Inferior parietal cortex (tissue), 1 donor: Measurements from ENCODE around the gene PTH1R.

Experiments used
- DNase-seq: peaks from one replicate; pipeline ENCODE4 v3.0.0-alpha.2; 2016; ENCODE audit errors: extremely low spot score

Gene PTH1R

DNA sequence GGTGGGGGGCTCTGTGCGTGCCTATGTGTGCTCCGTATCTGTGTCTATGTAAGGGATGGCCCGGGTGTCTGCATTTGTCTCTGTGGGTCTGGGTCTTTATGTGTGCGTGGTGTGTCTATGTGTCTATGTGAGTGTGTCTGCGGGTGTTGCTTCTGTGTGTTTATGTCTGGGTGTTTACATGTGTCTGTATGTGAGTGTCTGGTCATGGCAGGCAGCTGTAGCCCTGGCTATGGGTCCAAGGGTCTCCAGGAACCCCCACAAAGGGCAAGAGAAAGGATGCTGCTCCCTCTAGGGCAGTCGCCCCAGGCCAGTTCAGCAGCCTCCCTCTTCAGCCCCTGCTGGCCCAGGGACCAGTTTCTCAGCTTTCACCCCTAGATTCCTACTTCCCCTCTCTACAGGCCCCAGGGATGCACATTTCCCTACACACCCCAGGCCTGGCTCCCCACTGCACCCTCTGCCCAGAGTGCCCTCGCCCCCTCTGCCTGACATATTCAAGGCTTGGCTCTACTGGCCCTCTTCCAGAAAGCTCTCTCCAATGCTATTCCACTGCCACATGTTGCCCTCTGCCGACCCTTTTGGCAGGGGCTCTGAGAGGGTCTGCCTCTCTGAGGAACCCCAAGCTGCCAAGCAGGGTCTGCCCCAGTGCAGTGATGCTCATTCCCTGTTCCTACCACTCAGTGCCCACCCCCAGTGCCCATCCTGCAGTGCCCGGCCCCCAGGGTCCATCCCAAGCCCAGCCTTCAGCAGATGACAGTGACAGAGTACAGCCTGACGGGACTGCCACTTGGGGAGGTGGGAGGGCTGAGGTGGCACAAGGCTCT, 13.2 kb upstream of the PTH1R start:
- DNase-seq, result no peak

GRCh38 chr3:46865031-46865507, 12.5 kb upstream of the PTH1R start:
- no peak for DNase-seq

GRCh38 chr3:46865546-46865945, 12.0 kb upstream of the PTH1R start:
- DNase-seq, result no peak

DNA sequence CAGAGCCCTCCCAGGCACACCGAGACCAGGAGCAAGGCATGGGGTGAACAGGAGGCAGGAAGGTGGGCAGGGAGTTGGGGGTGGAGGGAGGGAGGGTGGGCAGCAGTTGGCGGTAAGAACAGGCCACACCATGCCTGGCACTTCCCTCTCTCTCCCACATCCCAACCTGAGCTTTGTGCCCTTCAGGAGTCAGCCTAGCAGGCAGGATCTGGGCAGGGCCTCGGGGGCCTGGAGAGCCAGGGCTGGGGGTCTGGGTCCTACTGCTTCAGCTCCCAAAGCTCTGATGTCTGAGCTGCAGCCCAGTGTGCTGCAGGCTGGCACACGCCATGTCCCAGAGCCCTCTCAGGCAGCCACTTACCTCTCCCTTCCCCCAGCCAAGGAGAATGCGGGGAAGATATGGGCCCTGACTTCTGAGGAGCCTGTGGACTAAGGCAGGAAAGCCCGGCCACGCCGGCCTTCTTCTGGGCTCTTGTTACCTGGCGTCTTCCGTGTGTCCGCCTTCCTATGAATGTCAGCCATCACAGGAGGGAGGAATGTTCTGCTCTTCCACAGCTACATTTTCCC, 11.4 kb upstream of the PTH1R start:
- DNase-seq, result no peak

GRCh38 chr3:46866720-46867549, 10.6 kb upstream of the PTH1R start:
- DNase-seq, result peak; percentile 76

- DNase-seq, result peak; percentile 14
Observed at GRCh38 chr3:46867550-46867898, 10.0 kb upstream of the PTH1R start.

- DNase-seq, result no peak
Observed at GRCh38 chr3:46868287-46868686, 9.2 kb upstream of the PTH1R start.

DNA sequence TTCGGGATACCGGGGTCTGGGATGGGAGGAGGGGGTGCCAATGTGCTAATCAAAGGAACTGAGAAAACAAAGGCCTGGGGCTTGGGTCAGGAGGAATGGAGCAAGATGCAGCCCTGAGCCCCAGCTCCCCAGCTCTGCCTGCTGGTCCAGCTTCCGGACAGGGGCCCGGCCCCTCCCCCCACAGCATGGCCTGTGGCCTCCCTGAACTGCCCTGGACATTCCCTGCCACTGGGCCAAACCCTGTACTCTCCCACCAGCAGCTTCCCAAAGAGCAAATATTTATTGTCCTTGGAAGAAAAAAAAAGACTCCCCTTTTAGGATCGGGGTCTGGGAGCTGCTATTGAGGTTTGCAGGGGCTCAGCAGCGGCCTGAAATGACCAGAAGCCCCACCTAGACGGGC, 8.6 kb upstream of the PTH1R start:
- DNase-seq, result no peak

DNA sequence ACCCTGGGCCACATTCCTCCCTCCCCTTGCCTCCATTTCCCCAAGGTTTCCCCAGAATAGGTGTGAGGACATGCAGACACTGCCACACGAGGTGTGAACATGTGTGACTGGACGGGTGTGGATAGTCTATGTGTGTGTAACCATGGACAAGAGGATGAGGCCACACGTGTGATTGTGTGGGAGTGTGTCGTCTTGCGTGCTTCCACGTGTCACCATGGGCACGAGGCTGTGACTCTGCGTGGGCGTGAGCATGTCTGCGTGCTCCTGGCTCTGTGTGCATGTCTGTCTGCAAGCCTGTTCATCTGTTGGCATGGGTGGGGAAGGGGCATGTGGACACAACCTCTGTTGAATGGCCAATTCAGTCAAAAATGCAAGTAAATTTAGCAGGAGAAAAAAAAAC, 8.1 kb upstream of the PTH1R start:
- no peak for DNase-seq

- no peak for DNase-seq
Observed at GRCh38 chr3:46870651-46871050, 6.9 kb upstream of the PTH1R start.

DNA sequence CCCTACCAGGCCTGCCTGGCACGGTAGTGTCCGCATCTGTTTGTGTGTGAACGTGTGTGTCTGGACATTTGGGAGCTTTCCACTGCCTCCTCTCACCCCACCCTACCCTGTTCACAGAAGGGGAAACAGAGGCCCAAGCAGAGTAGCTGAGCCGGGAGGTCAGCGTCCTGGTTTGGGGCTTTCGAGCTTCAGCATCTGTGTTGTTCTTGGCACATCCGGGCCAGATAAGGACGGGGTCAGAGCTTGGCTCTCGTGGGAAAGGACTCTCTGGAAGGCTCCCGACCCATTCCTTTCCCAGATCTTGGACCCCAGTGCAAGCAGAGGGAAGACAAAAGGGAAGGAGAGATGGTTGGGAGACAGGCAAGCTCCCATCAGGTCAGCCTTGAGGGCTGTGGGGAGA, 6.3 kb upstream of the PTH1R start:
- no peak for DNase-seq

DNA sequence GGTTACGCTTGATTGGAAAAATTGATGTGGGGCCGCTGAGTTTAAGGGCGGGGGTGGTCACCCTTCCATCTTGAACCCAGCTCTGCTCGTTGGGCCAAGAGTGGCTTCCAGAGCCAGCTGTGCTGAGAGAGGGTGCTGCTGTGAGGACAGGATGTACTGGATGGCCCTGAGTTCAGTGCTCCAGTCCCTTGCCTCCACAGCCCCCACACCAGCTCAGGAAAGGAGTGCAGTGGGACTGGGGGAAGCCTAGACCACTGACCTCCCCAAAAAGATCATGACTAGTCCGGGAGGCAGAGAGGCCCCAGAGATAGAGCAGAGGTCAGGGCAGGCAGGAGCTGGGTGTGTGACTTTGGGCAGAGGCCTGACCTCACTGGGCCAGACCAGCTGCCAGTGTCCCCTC, 4.0 kb upstream of the PTH1R start:
- DNase-seq, result no peak

GRCh38 chr3:46874430-46874829, 3.1 kb upstream of the PTH1R start:
- DNase-seq, result no peak

GRCh38 chr3:46875560-46875959, 2.0 kb upstream of the PTH1R start:
- DNase-seq, result no peak

GRCh38 chr3:46876313-46877300, 914 bp upstream of the PTH1R start:
- DNase-seq, result no peak

DNA sequence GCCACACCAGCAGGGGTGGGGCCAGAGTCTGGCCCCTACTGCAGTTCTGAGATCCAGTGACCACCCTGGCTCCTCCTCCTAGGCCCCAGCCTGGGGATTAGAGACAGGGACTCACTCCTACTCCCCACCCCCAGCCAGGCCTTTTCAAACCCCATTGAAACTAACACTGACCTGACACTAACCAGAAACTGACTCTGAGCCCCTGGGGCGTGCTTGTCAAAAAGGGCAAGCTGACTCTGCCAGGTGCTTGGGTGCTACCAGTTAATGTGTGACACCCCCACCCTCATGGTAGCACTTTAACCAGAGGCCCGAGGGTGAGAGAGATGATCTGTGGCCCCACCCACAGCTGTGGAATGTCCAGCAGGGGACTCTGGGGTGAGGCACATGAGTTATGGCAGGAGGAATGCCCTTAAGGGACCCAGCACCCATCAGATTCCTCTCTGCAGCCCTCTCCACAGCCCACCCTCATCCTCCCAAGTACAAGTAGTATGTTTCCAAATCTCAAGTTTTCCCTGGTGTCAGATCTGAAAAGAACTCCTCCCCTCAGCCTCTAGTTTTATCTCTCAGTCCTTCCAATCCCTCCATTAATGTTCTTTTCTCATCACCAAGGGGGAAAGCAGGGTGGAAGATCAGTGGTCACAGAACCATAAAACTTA, 1.4 kb downstream of the PTH1R start:
- DNase-seq, result no peak

DNA sequence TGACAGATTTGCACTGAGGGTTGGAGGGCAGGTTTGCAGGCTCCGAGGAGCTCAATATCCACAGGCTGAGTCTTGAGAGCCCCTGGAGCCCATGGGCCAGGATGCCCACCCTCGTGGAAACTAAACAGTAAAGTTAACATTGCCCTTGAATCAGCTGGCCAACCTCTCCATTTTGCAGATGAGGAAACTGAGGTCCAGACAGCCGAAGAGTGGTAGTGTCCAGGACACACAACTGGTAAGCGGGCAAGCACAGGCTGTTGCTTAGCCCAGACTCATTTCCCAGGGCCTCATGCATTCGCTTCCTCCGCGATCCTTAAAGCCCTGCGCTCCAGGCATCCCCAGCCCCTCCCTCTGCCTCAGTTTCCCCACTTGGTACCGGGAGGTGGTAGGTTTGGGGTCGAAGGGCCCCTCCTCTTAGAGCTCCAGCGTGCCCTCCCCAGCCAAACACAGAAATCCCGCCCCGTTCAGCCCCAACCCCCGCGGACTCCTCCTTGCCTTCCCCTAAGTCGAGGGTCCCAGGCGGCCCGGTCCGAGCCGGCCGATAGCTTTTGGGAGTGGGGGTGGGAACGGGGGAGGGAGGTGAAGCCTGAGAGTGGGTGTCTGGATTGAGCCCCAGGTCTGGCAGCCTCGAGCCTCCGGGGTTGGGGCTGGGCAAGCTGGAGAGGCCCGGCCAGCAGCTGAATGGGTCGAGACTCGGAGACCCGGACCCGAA, 3.5 kb downstream of the PTH1R start:
- DNase-seq, result no peak

DNA sequence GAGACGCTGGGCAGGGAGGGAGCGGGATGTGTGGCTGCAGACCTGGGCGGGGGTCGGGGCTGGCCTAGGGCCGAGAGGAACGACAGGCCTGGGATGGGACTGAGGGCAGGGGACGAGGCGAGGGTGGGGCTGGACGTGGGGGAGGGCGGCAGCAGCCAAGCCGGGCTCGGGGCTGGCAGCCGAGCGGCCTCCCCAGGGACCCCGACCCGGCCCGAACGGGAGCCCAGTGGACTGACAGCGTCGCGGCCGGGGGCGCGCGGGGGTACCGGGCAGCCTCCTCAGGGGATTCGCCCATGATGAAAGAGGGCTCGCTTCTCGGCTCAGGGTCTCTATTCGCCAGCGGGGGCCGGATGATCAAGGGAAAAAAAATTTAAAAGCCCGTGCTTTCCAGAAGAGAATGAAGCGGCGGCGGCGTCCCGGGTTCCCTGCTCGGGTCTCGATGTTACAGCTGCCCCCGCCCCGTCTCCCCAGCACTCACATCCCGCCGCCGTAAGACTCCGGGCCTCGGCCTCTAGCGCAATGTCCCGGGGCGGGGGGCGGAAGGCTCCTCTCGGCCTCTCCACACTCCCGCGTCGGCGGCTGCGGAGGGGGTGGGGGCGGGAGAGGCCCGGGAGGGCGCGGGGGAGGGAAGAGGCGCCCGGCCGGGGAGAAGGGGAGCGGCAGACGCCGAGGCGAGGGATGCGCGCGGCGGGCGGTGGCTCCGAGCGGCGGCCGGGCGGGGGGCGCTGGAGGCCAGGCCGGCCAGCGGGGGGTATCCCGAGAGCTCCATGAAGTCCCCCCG, 4.3 kb downstream of the PTH1R start:
- DNase-seq, result no peak

DNA sequence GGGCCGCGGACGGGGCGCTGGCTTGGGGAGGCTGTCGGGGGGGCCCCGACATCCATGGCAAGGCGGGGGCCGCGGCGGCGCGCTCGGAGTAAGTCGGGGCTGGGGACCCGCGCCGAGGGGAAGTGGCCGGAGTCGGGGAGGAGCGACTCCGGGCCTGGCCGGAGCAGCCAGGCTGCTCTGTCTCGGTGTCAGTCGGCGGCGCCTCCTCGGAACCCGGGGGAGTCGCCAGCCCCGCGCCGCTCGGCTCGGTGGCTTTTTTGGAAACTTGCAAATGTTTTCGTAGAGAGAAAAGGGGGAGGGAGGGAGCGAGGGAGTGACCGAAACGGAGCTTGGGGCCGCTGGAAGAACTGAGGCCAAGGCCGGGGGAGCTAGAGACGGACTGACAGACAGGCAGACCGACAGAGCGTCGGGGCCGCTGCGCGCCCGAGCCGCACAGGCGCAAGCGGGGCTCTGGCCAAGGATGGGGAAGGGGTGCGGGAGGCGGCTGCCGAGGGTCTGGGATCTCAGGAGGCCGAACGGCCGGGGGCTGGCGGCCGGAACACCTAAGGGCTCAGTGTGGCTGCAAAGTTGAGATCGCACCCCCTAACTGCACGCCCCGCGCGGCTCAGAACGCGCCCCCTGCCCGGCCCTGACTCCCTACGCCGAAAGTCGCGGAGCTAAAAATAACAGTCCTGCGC, 5.0 kb downstream of the PTH1R start:
- no peak for DNase-seq
